Fibroblast of upper back skin (primary cell): ENCODE data around the gene OVOL2.
"Not testable (repeated sequence)": the region's sequence is repeated elsewhere in the genome, so short reads cannot be mapped to it uniquely, and the experiment has no call there.

ENCODE experiments used
- DNase-seq: peaks from one replicate; pipeline ENCODE4 v3.0.0-alpha.2; 2013

OVOL2 gene

GRCh38 chr20:18057101-18057993 lies at the start of gene OVOL2:
Gene OVOL2 (minus strand): TSS chr20:18057916. CDS start chr20:18057634, 282 bp downstream.
- DNase-seq, result no peak

GRCh38 chr20:18103497-18103896 lies 45.8 kb upstream of the OVOL2 start:
- no peak for DNase-seq

- DNase-seq, result no peak
Measured at GRCh38 chr20:18101125-18101810, 43.6 kb upstream of the OVOL2 start.

GRCh38 chr20:18100569-18100968 lies 42.9 kb upstream of the OVOL2 start:
- DNase-seq, result not testable (repeated sequence)

- no peak for DNase-seq
Measured at GRCh38 chr20:18094191-18094590, 36.5 kb upstream of the OVOL2 start.

- no peak for DNase-seq
Measured at GRCh38 chr20:18093388-18093787, 35.7 kb upstream of the OVOL2 start.

GRCh38 chr20:18092890-18093289 lies 35.2 kb upstream of the OVOL2 start:
- DNase-seq, result no peak

- DNase-seq, result no peak
Measured at GRCh38 chr20:18091623-18092022, 33.9 kb upstream of the OVOL2 start.

GRCh38 chr20:18090477-18090876 lies 32.8 kb upstream of the OVOL2 start:
- DNase-seq, result no peak

GRCh38 chr20:18090044-18090443 lies 32.3 kb upstream of the OVOL2 start:
- DNase-seq, result no peak

GRCh38 chr20:18088841-18089240 lies 31.1 kb upstream of the OVOL2 start:
- DNase-seq, result not testable (repeated sequence)

GRCh38 chr20:18088298-18088697 lies 30.6 kb upstream of the OVOL2 start:
- not testable (repeated sequence) for DNase-seq

GRCh38 chr20:18087054-18087453 lies 29.3 kb upstream of the OVOL2 start:
- DNase-seq, result no peak

GRCh38 chr20:18080836-18081235 lies 23.1 kb upstream of the OVOL2 start:
- DNase-seq, result not testable (repeated sequence)

GRCh38 chr20:18079756-18080353 lies 22.1 kb upstream of the OVOL2 start:
- DNase-seq, result no peak

GRCh38 chr20:18077157-18077556 lies 19.4 kb upstream of the OVOL2 start:
- no peak for DNase-seq

GRCh38 chr20:18072532-18072931 lies 14.8 kb upstream of the OVOL2 start:
- DNase-seq, result no peak

- no peak for DNase-seq
Measured at GRCh38 chr20:18066421-18067333, 9.0 kb upstream of the OVOL2 start.

- no peak for DNase-seq
Measured at GRCh38 chr20:18063676-18064075, 6.0 kb upstream of the OVOL2 start.

- DNase-seq, result no peak
Measured at GRCh38 chr20:18059603-18060002, 1.9 kb upstream of the OVOL2 start.

GRCh38 chr20:18058661-18059467 lies 1.1 kb upstream of the OVOL2 start:
- no peak for DNase-seq

- no peak for DNase-seq
Measured at GRCh38 chr20:18057994-18058349, 256 bp upstream of the OVOL2 start.
